ENCODE results near the gene CASQ1. TPM values are rescaled to one million over a fixed set of nuclear protein-coding genes. Genes with fewer than 3 reads are reported as not detected.

Gene CASQ1
- total RNA-seq, 1 donor from 2014 or later = 0.41 TPM

- Histone ChIP-seq H3K27me3 (no peaks in the 10 kb centered on the region), H3K4me1 (no peaks in the 10 kb centered on the region), H3K4me3 (no peak overlapping the region), H3K36me3 (no peaks in the 10 kb centered on the region), H3K9me3 (no peaks in the 10 kb centered on the region), H3K27ac (no peak overlapping the region)
- TF ChIP-seq, protein P1, sequence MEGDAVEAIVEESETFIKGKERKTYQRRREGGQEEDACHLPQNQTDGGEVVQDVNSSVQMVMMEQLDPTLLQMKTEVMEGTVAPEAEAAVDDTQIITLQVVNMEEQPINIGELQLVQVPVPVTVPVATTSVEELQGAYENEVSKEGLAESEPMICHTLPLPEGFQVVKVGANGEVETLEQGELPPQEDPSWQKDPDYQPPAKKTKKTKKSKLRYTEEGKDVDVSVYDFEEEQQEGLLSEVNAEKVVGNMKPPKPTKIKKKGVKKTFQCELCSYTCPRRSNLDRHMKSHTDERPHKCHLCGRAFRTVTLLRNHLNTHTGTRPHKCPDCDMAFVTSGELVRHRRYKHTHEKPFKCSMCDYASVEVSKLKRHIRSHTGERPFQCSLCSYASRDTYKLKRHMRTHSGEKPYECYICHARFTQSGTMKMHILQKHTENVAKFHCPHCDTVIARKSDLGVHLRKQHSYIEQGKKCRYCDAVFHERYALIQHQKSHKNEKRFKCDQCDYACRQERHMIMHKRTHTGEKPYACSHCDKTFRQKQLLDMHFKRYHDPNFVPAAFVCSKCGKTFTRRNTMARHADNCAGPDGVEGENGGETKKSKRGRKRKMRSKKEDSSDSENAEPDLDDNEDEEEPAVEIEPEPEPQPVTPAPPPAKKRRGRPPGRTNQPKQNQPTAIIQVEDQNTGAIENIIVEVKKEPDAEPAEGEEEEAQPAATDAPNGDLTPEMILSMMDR (IDR thresholded peaks at IDR 0.05) = no peak
- no peak for DNase-seq
- no peak for ATAC-seq
- intact Hi-C loops (cut with DNase I) = no loop called here
Observed at GRCh38 chr1:160177231-160177630, 13.1 kb upstream of the CASQ1 start.

GRCh38 chr1:160177667-160178066 is 12.7 kb upstream of the CASQ1 start:
- Histone ChIP-seq H3K36me3 (no peaks in the 10 kb centered on the region), H3K27me3 (no peaks in the 10 kb centered on the region), H3K4me1 (no peaks in the 10 kb centered on the region), H3K27ac (no peak overlapping the region), H3K9me3 (no peaks in the 10 kb centered on the region), H3K4me3 (no peak overlapping the region)
- TF ChIP-seq, protein P1 (IDR thresholded peaks at IDR 0.05) = no peak
- intact Hi-C loops (cut with DNase I) = no loop called here
- ATAC-seq (no peak), DNase-seq (no peak)

- intact Hi-C loops (cut with DNase I) = no loop called here
- H3K36me3 ChIP-seq = no peaks in the 10 kb centered on the region
Observed at GRCh38 chr1:160178731-160179130, 11.6 kb upstream of the CASQ1 start.

GRCh38 chr1:160179336-160179735 is 11.0 kb upstream of the CASQ1 start:
- Histone ChIP-seq H3K9me3 (no peaks in the 10 kb centered on the region), H3K27me3 (no peaks in the 10 kb centered on the region), H3K4me1 (no peaks in the 10 kb centered on the region), H3K4me3 (no peak overlapping the region), H3K36me3 (no peaks in the 10 kb centered on the region), H3K27ac (no peak overlapping the region)
- intact Hi-C loops (cut with DNase I) = no loop called here
- TF ChIP-seq, protein P1 (IDR thresholded peaks at IDR 0.05) = no peak
- no peak for ATAC-seq
- no peak for DNase-seq

More at GRCh38 chr1:160178731-160179130, 11.6 kb upstream of the CASQ1 start:
- DNase-seq (no peak), ATAC-seq (no peak)
- TF ChIP-seq, protein P1 (IDR thresholded peaks at IDR 0.05) = no peak
- H3K4me3 ChIP-seq = no peak overlapping the region
- H3K27me3 ChIP-seq = no peaks in the 10 kb centered on the region
- no peaks in the 10 kb centered on the region for H3K4me1 ChIP-seq
- H3K9me3 ChIP-seq = no peaks in the 10 kb centered on the region
- H3K27ac ChIP-seq = no peak overlapping the region

DNA sequence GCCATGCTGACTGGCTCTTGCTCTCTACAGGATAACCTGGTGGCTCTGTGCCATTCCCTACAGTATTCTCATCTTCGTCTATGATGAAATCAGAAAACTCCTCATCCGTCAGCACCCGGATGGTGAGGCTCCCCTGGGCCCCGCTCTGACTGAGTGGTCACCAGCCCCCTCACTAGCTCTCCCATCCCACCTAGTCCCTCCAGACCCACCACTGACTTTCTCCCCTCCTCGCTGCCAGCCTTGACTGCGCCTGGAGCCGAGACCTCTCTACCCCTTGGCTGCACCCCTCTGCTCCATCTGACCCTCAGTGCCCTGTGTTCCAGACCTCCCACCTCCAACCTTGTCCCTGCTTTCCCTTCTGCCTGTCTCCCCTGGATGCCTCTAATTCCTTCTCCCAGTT is 4.1 kb upstream of the CASQ1 start:
- Histone ChIP-seq H3K4me3 (no peak overlapping the region), H3K4me1 (no peaks in the 10 kb centered on the region), H3K36me3 (no peaks in the 10 kb centered on the region), H3K9me3 (no peaks in the 10 kb centered on the region), H3K27me3 (no peaks in the 10 kb centered on the region), H3K27ac (no peak overlapping the region)
- no peak for ATAC-seq
- TF ChIP-seq, protein P1 (IDR thresholded peaks at IDR 0.05) = no peak
- intact Hi-C loops (cut with DNase I) = no loop called here
- no peak for DNase-seq

GRCh38 chr1:160186729-160187128 is 3.6 kb upstream of the CASQ1 start:
- ATAC-seq = no peak
- TF ChIP-seq, protein P1 (IDR thresholded peaks at IDR 0.05) = no peak

More at GRCh38 chr1:160186729-160187128, 3.6 kb upstream of the CASQ1 start:
- no peaks in the 10 kb centered on the region for H3K27me3 ChIP-seq
- H3K4me3 ChIP-seq = no peak overlapping the region
- no peaks in the 10 kb centered on the region for H3K4me1 ChIP-seq
- no peak overlapping the region for H3K27ac ChIP-seq
- H3K36me3 ChIP-seq = no peaks in the 10 kb centered on the region
- intact Hi-C loops (cut with DNase I) = no loop called here
- DNase-seq = no peak
- no peaks in the 10 kb centered on the region for H3K9me3 ChIP-seq

Measured in upper lobe of right lung (tissue), 1 donor.